BJ (cell line): Measurements from ENCODE around the gene APOA4. TPM values are rescaled to one million over a fixed set of nuclear protein-coding genes. Genes with fewer than 3 reads are reported as not detected.

Experiments used
- CTCF ChIA-PET: fragments of 350-600 bp; formaldehyde crosslinking; extraction: SDS; loops from one replicate; lab custom pipeline; 2021; ENCODE audit warnings: antibody characterized with exemption, inconsistent platforms; lab: Yijun Ruan, JAX
- POLR2A ChIA-PET: fragments of 300-600 bp; sonication (Branson Sonifier 250); formaldehyde crosslinking; extraction: SDS; loops from one replicate; lab custom pipeline; 2021; ENCODE audit warnings: antibody characterized with exemption; lab: Charles Lee
- DNase-seq: peaks from one replicate; pipeline ENCODE4 v3.0.0-alpha.2; 2011; ENCODE audit warnings: low read depth
- H3K27me3 ChIP-seq: 2 replicates; pipeline ENCODE4 v1.6.0; 2011; ENCODE audit warnings: low read length; ENCODE audit not compliant: control insufficient read depth, insufficient read depth
- H3K36me3 ChIP-seq: 2 replicates; pipeline ENCODE4 v1.5.1; 2011; ENCODE audit warnings: low read length; ENCODE audit not compliant: control insufficient read depth, insufficient read depth
- H3K4me3 ChIP-seq: 2 replicates; pipeline ENCODE4 v1.5.1; 2011; ENCODE audit warnings: low read depth, mild to moderate bottlenecking, control low read depth, low read length
- CTCF ChIP-seq: IDR thresholded peaks from 2 replicates; pipeline ENCODE4 v1.5.1; 2011; ENCODE audit warnings: low read depth, mild to moderate bottlenecking, control low read depth, inconsistent platforms, low read length, moderate library complexity; ENCODE audit not compliant: insufficient read depth
- polyA plus RNA-seq: library from polyadenylated mRNA; depleted of rRNA; stranded (reverse); fragments of >200 nt; gene quantifications from 2 replicates; pipeline ENCODE4 v1.2.3, GENCODE V29; 2011

Gene APOA4
- polyA plus RNA-seq, 1 experiment = not detected

DNA sequence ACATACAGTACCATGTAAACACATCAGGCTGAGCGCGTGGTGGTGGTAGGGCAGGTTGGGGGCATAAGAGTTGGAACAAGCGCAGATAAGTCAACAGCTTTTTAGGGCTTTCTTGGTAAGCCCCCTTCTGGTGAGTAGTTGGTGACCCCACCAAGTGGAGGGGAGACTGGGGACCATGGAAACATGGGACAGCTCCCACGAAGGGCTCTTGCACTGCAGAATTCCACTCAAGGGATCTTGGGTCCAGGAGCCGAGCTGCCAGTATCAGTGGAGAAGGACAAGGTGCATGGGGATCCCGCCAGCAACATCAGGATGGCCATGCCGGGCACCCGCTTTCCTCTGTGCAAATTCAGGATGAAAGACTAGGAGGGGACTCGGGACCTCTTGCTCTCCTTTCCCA is 20.6 kb upstream of the APOA4 start:
- ChIA-PET POLR2A (no interaction called here), CTCF (interaction anchor here (0.6 to 0.7 kb wide), 2 partner anchors 165 to 255 kb away, joined by 5 read pairs; no protein-coding TSS in a partner anchor)
- Histone ChIP-seq H3K27me3 (no peaks in the 10 kb centered on the region), H3K36me3 (peaks cover 16% of the 10 kb centered on the region), H3K4me3 (no peak overlapping the region)
- no peak for DNase-seq
- TF ChIP-seq CTCF = no peak

DNA sequence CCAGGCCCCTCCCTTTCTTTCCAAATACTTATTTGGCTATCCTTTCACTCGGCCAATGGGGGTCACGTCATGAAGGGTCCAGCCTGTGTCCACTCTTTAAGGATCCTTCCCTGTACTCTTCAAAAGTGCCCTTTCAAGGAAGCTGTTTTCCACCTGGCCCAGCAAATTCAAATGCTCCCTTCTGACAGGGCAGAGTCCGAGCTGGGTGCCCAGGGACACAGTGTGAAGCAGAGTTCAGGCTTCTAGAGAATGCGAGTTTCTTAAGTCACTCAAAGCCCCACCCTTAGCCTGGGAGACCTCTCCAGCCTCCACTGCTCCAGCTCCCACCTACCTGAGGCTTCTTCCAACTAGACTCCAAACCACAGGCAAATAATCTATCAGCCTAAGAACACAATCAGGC is 19.8 kb upstream of the APOA4 start:
- ChIA-PET CTCF (no interaction called here), POLR2A (no interaction called here)
- H3K4me3 ChIP-seq = no peak overlapping the region
- TF ChIP-seq CTCF = no peak
- no peak for DNase-seq
- no peaks in the 10 kb centered on the region for H3K27me3 ChIP-seq
- peaks cover 16% of the 10 kb centered on the region for H3K36me3 ChIP-seq

DNA sequence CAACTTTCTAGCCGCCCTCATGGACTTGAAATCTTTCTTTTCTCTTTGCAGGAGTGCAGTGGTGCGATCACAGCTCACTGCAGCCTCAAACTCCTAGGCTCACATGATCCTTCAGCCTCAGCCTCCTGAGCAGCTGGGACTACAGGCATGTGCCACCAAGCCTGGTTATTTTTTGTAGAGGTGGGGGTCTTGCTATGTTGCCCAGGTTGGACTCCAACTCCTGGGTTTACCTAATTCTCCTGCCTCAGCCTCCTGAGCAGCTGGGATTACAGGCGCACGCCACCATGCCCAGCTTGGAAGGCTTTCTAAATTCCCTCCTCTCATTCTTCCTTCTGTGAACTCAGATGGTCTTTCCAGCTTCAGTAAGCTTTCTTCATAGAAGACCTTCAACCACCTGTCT is 19.0 kb upstream of the APOA4 start:
- Histone ChIP-seq H3K27me3 (no peaks in the 10 kb centered on the region), H3K4me3 (no peak overlapping the region), H3K36me3 (peaks cover 10% of the 10 kb centered on the region)
- no peak for TF ChIP-seq CTCF
- POLR2A ChIA-PET = no interaction called here
- CTCF ChIA-PET = interaction anchor here (0.6 to 1.1 kb wide), 3 partner anchors 38 to 228 kb away, joined by 3 to 4 read pairs (median 3); no protein-coding TSS in a partner anchor
- DNase-seq = no peak

GRCh38 chr11:116840746-116841296 is 17.7 kb upstream of the APOA4 start:
- POLR2A ChIA-PET = no interaction called here
- no peak overlapping the region for H3K4me3 ChIP-seq
- no peak for DNase-seq
- CTCF ChIA-PET = interaction anchor here (1.4 to 2.1 kb wide), 4 partner anchors 8 to 265 kb away, joined by 4 to 10 read pairs (median 9); partner anchors contain the start of gene APOA5
- TF ChIP-seq CTCF = no peak
- peaks cover 3% of the 10 kb centered on the region for H3K36me3 ChIP-seq
- no peaks in the 10 kb centered on the region for H3K27me3 ChIP-seq

DNA sequence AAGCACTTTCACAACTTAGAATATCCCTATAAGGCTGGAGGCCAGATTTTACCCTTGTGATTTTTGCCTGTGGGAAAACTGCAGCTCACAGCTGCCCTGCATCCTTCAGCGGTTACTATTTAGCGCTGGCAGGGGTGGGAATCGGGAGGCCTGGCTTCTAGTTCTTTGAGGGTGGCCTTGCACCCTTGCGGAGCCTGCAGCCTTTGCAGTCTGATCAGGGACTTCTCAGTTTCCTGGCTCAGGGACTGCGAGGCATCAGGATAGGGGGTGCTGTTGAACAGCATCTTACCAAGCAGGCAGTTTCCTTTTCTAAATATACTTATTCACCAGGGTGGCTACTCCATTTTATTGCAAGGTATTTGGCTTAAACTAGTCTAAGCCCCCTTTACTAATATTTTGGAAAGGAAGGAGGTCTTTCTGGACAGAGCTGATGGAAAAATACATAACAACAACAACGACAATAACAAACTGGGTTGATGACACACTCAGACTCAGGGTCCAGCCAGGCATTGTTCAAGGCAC is 17.2 kb upstream of the APOA4 start:
- ChIA-PET POLR2A (no interaction called here), CTCF (interaction anchor here (1.4 to 2.1 kb wide), 5 partner anchors 9 to 266 kb away, joined by 3 to 10 read pairs (median 9); partner anchors contain the start of gene APOA5)
- H3K27me3 ChIP-seq = no peaks in the 10 kb centered on the region
- peak; percentile 39 for TF ChIP-seq CTCF
- H3K36me3 ChIP-seq = peaks cover 3% of the 10 kb centered on the region
- H3K4me3 ChIP-seq = no peak overlapping the region
- DNase-seq = no peak
